ENCODE data around the gene CTXND1.

GRCh38 chr15:80204231-80204630 lies 47.8 kb downstream of the CTXND1 start:
- TF ChIP-seq CTCF (IDR thresholded peaks at IDR 0.05; ENCODE audit: insufficient read depth, low read length) (no peak), POLR2AphosphoS5 (IDR thresholded peaks at IDR 0.05; ENCODE audit: low read depth) (no peak), REST (IDR thresholded peaks at IDR 0.05; ENCODE audit: insufficient replicate concordance, low read depth) (no peak)

Data from HL-60 (cell line).